Fibroblast of lung (primary cell): ENCODE results near the gene ZMAT5.

ENCODE experiments used
- CTCF ChIP-seq, 2 donors: IDR thresholded peaks in 1 of 2; conservative IDR thresholded peaks in 1 of 2; 1 replicate in 1 of 2; 2 replicates in 1 of 2; pipeline ENCODE4 v1.5.1; 2011 to 2012; ENCODE audit warnings: low read length in 2 of 2, control low read depth in 1 of 2, inconsistent platforms in 1 of 2, low read depth in 1 of 2, mild to moderate bottlenecking in 1 of 2
- EZH2 ChIP-seq: IDR thresholded peaks from 2 replicates; pipeline ENCODE4 v1.5.1; 2012; ENCODE audit warnings: low read length, control low read depth, mild to moderate bottlenecking; ENCODE audit errors: missing control alignments

GRCh38 chr22:29814003-29814402 lies 47.2 kb upstream of the ZMAT5 start:
- TF ChIP-seq CTCF (conservative IDR thresholded peaks at IDR 0.05 in 1 of 2, IDR thresholded peaks at IDR 0.05 in 1 of 2; ENCODE audit: low read depth in 1 of 2, low read length in 2 of 2) = no peak
- no peak for TF ChIP-seq EZH2
